ENCODE measurements around the gene COMMD2. TPM values are rescaled to one million over a fixed set of nuclear protein-coding genes. Genes with fewer than 3 reads are reported as not detected.

The COMMD2 gene
- total RNA-seq, 3 donors from 2014 or later (not counting 1 experiment from before 2014, with no cell fraction given), result 39.9 to 42.9 (median 40.0) TPM

- H3K4me1 Mint-ChIP-seq, result no peaks in the 10 kb centered on the region
- Histone ChIP-seq H3K9me3 (ENCODE audit: control insufficient read depth, insufficient read depth, low read length) (no peaks in the 10 kb centered on the region), H3K4me1 (ENCODE audit: control insufficient read depth, insufficient read depth, low read length) (no peaks in the 10 kb centered on the region), H3K27me3 (ENCODE audit: control insufficient read depth, insufficient read depth, low read length) (peaks cover 6% of the 10 kb centered on the region), H3K27ac (ENCODE audit: low read length) (no peak overlapping the region), H3K36me3 (ENCODE audit: control insufficient read depth, insufficient read depth, low read length) (no peaks in the 10 kb centered on the region), H3K4me3 (ENCODE audit: low read length) (no peak overlapping the region)
- H3K27me3 Mint-ChIP-seq (ENCODE audit: low read depth in 2 of 2), result peaks cover 13 to 25% of the 10 kb centered on the region in 2 donors
- no peaks in the 10 kb centered on the region for H3K9me3 Mint-ChIP-seq
- TF ChIP-seq CTCF (IDR thresholded peaks at IDR 0.05), result no peak
- ATAC-seq (no peak), DNase-seq (no peak)
- H3K4me3 Mint-ChIP-seq, result no peak overlapping the region
- H3K36me3 Mint-ChIP-seq, result no peaks in the 10 kb centered on the region
- H3K27ac Mint-ChIP-seq, result no peak overlapping the region
- 73% methylated on average over 2 of the region's 3 CpGs for whole genome bisulfite sequencing (ENCODE audit: insufficient coverage)
- intact Hi-C loops (cut with micrococcal nuclease), result no loop called here
Measured at GRCh38 chr3:149763565-149764195, 11.4 kb upstream of the COMMD2 start.

GRCh38 chr3:149753717-149754116, 1.4 kb upstream of the COMMD2 start:
- Mint-ChIP-seq H3K9me3 (no peaks in the 10 kb centered on the region), H3K36me3 (no peaks in the 10 kb centered on the region), H3K4me3 (peak overlapping the region; percentile 65), H3K4me1 (peaks cover 16 to 27% of the 10 kb centered on the region in 2 donors), H3K27ac (no peak overlapping the region), H3K27me3 (ENCODE audit: low read depth in 2 of 2) (peaks cover 16 to 29% of the 10 kb centered on the region in 2 donors)
- DNase-seq, result no peak
- ATAC-seq, result no peak
- no peak overlapping the region for H3K4me3 ChIP-seq (ENCODE audit: low read length)
- TF ChIP-seq CTCF (IDR thresholded peaks at IDR 0.05), result no peak
- H3K9me3 ChIP-seq (ENCODE audit: control insufficient read depth, insufficient read depth, low read length), result no peaks in the 10 kb centered on the region
- H3K36me3 ChIP-seq (ENCODE audit: control insufficient read depth, insufficient read depth, low read length), result peaks cover 7% of the 10 kb centered on the region
- H3K4me1 ChIP-seq (ENCODE audit: control insufficient read depth, insufficient read depth, low read length), result peaks cover 4% of the 10 kb centered on the region
- H3K27ac ChIP-seq (ENCODE audit: low read length), result no peak overlapping the region
- intact Hi-C loops (cut with micrococcal nuclease), result no loop called here
- H3K27me3 ChIP-seq (ENCODE audit: control insufficient read depth, insufficient read depth, low read length), result no peaks in the 10 kb centered on the region

GRCh38 chr3:149752788-149753136, 473 bp upstream of the COMMD2 start:
- peaks cover 4% of the 10 kb centered on the region for H3K4me1 ChIP-seq (ENCODE audit: control insufficient read depth, insufficient read depth, low read length)
- Mint-ChIP-seq H3K4me1 (peaks cover 21 to 27% of the 10 kb centered on the region in 2 donors), H3K36me3 (peaks cover 6% of the 10 kb centered on the region), H3K27me3 (ENCODE audit: low read depth in 2 of 2) (peaks cover 16 to 20% of the 10 kb centered on the region in 2 donors), H3K4me3 (peak overlapping the region; percentile 98), H3K27ac (peak overlapping the region; percentile 84 to 95), H3K9me3 (no peaks in the 10 kb centered on the region)
- TF ChIP-seq CTCF (IDR thresholded peaks at IDR 0.05), result no peak
- intact Hi-C loops (cut with micrococcal nuclease), result loop anchor here (1.0 kb wide), 1 partner anchor 61 kb away; the partner anchor contains the start of gene RNF13
- DNase-seq (no peak), ATAC-seq (peak in 1 of 3 donors; percentile 3)
- no peaks in the 10 kb centered on the region for H3K9me3 ChIP-seq (ENCODE audit: control insufficient read depth, insufficient read depth, low read length)
- H3K27me3 ChIP-seq (ENCODE audit: control insufficient read depth, insufficient read depth, low read length), result no peaks in the 10 kb centered on the region
- H3K27ac ChIP-seq (ENCODE audit: low read length), result peak overlapping the region; percentile 48
- H3K36me3 ChIP-seq (ENCODE audit: control insufficient read depth, insufficient read depth, low read length), result peaks cover 11% of the 10 kb centered on the region
- peak overlapping the region; percentile 64 for H3K4me3 ChIP-seq (ENCODE audit: low read length)

- H3K36me3 Mint-ChIP-seq, result peaks cover 14% of the 10 kb centered on the region
- no peak for TF ChIP-seq CTCF (IDR thresholded peaks at IDR 0.05)
- H3K4me1 ChIP-seq (ENCODE audit: control insufficient read depth, insufficient read depth, low read length), result peaks cover 4% of the 10 kb centered on the region
- H3K4me1 Mint-ChIP-seq, result peaks cover 27% of the 10 kb centered on the region in 2 donors
- intact Hi-C loops (cut with micrococcal nuclease), result no loop called here
- H3K27ac Mint-ChIP-seq, result peak overlapping the region; percentile 84 to 95
- H3K9me3 ChIP-seq (ENCODE audit: control insufficient read depth, insufficient read depth, low read length), result no peaks in the 10 kb centered on the region
- no peak overlapping the region for H3K27ac ChIP-seq (ENCODE audit: low read length)
- H3K9me3 Mint-ChIP-seq, result no peaks in the 10 kb centered on the region
- ATAC-seq (no peak), DNase-seq (peak in 1 of 2 donors; percentile 28)
- H3K4me3 Mint-ChIP-seq, result peak overlapping the region; percentile 98
- H3K36me3 ChIP-seq (ENCODE audit: control insufficient read depth, insufficient read depth, low read length), result peaks cover 19% of the 10 kb centered on the region
- H3K4me3 ChIP-seq (ENCODE audit: low read length), result peak overlapping the region; percentile 64
- 12% methylated on average over 4 of the region's 4 CpGs for WGBS (ENCODE audit: insufficient coverage)
- H3K27me3 ChIP-seq (ENCODE audit: control insufficient read depth, insufficient read depth, low read length), result no peaks in the 10 kb centered on the region
- H3K27me3 Mint-ChIP-seq (ENCODE audit: low read depth in 2 of 2), result peaks cover 8 to 9% of the 10 kb centered on the region in 2 donors
Measured at GRCh38 chr3:149751551-149751950, 738 bp downstream of the COMMD2 start.
